DMS114 treated with DMSO at 0.1 percent for 48 hours (cell line): ENCODE results near the gene FAM25A.
"Not testable (repeated sequence)": the region's sequence is repeated elsewhere in the genome, so short reads cannot be mapped to it uniquely, and the experiment has no call there.

ENCODE experiments used
- DNase-seq: peaks from one replicate; lab custom pipeline; 2025; ENCODE audit not compliant: unreplicated experiment; lab: John Stamatoyannopoulos, UW

FAM25A gene

DNA sequence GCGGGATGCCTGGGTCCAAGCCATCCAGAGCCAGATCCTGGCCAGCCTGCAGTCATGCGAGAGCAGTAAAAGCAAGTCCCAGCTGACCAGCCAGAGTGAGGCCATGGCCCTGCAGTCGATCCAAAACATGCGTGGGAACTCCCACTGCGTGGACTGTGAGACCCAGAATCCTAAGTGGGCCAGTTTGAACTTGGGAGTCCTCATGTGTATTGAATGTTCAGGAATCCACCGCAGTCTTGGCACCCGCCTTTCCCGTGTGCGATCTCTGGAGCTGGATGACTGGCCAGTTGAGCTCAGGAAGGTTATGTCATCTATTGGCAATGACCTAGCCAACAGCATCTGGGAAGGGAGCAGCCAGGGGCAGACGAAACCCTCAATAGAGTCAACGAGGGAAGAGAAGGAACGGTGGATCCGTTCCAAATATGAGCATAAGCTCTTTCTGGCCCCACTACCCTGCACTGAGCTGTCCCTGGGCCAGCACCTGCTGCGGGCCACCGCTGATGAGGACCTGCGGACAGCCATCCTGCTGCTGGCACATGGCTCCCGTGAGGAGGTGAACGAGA is 10.9 kb upstream of the FAM25A start:
- not testable (repeated sequence) for DNase-seq

DNA sequence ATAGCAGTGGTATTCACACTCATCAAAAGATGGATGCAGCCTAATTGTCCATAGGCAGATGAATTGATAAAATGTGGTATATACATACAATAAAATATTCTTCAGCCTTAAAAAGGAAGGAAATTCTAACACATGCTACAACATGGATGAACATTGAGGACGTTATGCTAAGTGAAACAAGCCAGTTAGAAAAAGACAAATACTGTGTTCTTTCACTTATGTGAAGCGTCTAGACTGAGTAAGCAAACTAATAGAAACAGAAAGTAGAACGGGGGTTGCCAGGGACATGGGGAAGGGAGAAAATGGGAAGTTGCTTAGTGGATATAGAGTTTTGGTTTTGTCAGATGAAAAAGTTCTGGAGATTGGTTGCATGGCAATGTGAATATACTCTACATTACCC is 6.6 kb upstream of the FAM25A start:
- DNase-seq, result not testable (repeated sequence)

DNA sequence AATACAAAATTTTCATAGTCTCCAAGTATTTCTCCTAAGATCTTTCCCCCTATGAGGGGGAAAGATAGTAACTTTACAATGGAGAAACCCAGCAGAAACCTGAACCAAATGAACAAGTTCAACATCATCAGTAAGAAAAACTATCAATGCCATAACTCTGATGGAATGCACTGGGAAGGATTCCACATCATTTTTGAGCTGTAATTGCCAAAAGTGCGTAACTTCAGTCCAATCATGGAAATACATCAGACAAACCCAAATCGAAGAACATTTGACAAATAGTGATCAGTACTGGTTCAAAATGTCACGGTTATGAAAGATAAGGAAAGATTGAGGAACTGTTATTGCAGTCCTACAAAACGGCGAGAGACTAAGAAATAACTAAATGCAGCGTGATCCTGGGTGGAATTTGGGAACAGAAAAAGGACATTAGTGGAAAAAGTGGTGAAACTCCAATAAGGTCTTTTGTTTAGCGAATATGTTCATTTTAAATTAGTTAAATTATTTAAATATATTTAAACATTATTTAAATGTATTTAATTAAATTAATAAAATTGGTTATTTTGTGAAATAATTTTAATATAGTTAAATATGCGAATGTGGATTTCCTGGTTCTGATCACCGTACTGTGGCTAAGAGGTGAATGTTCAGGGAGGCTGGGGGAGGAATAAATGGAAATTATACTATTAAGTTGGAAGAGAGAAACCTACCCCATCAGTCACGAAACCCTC is 4.9 kb upstream of the FAM25A start:
- DNase-seq, result not testable (repeated sequence)

DNA sequence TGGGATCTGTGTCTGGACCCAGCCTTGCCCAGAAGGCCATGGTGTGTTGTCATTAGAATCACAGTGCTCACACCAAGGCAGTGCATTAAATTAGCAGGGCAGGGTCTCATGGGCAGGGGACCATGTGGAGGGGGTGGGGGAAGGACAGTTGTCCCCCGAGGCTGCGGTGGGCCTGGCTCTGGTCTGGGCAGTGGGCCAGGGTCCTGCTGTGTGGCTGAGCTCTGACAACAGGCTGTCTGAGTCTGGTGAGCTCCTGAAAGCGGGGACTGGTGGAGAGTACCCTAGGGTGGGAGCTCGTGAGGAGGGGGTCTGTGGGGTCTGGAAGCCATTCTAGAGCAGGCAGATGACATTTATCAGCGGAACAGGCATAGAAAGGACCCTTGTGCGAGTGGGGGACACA is 2.0 kb upstream of the FAM25A start:
- DNase-seq, result not testable (repeated sequence)

DNA sequence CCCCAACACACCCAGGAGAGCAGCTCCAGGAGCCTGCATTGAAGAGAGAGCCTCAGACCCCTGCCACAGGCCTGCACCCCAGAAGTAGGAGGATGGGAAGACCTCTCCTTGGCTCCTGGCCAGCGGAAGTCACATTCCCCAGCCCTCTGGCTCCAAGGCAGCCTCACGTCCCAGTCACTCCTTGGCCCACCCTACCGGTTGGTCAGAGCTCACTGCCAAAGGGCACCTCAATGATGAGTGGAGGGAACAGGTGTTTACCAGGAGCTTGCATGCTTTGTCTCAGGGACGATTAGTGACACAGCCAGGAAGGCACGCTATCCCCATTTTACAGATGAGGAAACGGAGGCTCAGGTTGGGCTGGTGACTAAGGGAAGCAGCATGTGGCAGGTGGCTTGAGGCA is 1.0 kb upstream of the FAM25A start:
- DNase-seq, result not testable (repeated sequence)

DNA sequence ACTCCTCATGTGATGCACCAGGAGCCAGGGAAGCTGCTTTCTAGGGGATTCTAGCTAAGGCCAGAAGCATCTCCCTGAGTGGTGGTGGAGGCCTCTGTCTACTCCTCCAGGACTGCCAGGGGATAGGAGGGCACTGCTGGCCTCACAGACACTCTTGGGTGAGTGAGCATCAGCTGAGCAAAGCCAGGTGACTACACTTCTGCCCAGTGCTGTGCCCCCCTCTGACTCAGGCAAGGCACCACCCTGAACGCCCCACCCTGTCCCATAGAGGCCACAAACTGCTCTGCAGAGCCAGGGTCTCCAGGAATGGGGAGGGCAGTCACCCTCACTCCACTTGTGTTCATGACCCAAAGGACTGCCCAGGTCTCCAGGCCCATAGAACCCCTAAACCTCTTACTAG is 590 bp upstream of the FAM25A start:
- DNase-seq, result not testable (repeated sequence)

DNA sequence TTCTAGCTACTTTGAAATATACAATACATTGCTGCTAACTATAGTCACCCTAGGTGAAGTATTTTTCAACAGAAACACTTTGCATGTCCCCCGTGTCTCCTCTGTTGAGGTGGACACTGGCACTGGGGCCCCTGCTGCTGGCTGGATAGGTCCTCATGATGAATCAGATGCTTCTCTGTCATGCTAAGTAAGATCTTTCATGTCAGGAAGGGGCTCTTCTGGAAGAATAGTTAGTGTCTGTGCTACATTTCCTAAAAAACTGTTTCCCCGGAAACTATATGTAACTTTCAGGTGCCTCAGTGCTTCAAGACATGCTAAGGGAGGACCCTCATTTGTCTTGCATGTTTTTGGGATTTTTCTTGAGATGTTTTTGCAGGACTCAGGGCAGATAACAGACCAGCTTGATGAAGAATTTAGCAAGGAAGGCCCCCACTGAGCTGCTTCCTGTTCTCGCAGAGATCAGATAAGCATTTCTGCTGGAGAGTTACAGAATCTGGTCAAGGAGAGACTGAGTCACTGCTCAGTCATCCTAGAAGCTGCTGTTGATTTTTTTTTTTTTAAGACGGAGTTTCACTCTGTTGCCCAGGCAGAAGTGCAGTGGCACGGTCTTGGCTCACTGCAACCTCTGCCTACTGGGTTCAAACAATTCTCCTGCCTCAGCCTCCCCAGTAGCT is 5.3 kb downstream of the FAM25A start:
- DNase-seq, result not testable (repeated sequence)

DNA sequence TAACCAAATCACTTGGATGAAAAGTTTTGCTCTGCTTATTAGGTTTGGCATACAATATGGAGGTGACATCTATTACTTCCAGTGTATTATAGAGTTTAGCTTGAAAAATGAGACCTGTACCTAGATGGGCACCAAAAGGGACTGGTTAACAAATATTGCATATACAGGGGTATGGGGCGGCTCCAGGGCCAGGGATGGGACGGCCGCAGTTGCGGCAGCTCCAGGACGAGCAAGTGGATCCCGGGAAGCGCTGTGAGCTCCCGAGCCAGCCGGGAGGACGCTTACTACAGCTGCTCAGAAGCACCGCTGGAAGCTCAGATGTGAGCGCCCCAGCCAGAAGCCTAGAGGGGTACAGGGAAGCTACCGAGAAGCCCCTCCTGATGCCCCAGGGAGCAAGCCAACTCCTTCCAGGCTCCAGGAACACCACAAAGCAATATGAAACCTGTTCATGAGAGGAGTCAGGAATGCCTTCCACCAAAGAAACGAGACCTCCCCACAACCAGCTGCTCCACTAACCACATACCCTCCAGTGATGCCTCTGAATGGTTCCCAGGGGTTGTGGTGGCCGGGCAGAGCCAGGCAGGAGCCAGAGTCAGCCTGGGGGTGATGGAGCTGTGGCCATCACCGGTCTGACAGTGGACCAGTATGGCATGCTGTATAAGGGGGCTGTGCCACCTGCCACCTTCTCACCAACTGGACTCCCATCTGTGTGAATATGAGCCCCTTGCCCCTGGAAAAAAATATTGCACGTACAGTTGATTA is 6.8 kb downstream of the FAM25A start:
- DNase-seq, result not testable (repeated sequence)

DNA sequence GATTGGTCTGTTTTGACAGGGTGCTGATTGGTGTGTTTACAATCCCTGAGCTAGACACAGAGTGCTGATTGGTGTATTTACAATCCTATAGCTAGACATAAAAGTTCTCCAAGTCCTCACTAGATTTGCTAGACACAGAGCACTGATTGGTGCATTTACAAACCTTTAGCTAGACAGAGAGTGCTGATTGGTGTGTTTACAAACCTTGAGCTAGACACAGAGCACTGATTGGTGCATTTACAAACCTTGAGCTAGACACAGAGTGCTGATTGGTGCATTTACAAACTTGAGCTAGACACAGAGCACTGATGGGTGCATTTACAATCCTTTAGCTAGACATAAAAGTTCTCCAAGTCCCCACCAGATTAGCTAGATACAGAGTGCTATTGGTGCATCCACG is 10.3 kb downstream of the FAM25A start:
- DNase-seq, result not testable (repeated sequence)

DNA sequence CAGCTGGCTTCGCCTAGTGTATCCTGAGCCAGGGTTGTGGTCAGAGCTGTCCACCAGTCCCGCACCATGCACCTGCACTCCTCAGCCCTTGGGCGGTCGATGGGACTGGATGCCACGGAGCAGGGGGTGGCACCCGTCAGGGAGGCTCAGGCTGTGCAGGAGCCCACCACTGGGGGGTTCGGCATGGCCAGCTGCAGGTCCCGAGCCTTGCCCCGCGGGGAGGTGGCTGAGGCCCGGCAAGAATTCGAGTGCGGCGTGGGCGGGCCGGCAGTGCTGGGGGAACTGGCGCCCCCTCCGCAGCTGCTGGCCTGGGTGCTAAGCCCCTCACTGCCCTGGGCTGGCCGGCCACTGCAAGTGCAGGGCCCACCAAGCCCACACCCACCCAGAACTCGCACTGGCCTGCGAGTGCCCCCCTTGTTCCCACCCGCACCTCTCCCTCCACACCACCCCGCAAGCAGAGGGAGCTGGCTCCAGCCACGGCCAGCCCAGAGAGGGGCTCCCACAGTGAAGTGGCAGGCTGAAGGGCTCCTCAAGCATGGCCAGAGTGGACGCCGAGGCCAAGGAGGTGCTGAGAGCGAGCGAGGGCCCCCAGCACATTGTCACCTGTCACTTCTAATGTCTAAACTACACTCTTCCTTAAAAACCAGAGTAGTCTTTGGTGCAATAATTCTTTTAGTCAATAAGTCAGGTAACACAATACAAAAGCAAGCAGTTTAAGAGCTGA is 11.0 kb downstream of the FAM25A start:
- no peak for DNase-seq

DNA sequence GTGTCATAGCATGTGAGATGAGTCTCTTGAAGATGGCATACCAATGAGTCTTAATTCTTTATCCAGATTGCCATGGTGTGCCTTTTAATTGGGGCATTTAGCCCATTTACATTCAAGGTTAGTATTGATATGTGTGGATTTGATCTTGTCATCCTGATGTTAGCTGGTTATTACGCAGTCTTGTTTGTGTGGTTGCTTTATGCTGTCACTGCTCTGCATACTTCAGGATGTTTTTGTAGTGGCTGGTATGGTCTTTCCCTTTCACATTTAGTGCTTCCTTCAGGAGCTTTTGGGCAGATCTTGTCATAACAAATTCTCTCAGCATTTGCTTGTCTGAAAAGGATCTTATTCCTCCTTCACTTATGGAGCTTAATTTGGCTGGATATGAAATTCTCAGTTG is 16.5 kb downstream of the FAM25A start:
- DNase-seq, result no peak

DNA sequence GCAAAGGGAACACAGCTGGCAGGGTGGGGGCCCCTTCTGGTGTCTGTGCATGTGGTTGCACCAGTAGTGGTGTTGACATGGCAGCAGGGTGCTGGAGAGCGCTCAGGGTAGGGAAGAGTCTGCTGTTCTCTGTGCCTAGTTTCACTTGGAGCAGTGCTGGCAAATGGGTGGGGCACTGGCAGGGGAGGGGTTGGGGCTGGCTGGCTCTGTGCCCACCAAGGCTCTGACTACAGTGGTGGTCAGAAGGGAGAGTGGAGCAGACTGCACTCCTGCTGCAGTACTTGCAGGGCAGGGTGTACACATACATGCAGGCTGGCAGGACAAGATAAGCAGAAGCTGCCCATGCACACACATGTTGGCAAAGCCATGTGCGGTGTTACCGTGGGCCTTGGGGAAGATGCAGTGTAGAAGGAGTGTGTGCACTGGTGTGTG is 18.2 kb downstream of the FAM25A start:
- DNase-seq, result no peak

DNA sequence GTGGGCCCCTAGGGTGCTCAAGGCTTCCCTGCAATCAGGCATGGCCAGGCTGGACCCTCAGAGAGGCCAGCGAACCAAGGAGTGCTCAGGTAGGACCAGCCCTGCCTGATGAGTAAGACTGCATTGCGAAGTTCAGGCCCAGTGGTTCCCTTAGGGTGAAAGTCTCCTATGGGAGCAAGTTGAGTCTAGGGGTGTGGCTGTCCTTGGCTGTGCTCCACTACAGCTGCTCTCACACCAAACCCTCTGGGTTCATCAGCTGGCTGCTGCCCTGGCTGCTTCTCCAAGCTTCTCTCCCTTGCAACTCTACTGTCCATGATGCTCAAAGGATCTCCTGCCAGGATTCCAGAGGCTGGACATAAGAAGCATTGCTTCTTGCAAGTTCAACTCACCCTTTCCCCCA is 18.7 kb downstream of the FAM25A start:
- no peak for DNase-seq

DNA sequence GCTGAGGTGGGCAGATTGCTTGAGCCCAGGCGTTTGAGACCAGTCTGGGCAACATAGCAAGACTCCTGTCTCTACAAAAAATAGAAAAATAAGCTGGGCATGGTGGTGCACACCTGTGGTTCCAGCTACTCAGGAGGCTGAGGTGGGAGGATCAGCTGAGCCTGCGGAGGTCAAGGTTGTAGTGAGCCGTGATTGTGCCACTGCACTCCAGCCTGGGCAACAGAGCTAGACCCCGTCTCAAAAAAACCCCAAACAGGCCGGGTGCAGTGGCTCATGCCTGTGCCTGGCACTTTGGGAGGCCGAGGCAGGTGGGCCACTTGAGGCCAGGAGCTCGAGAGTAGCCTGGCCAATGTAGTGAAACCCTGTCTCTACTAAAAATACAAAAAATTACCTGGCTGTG is 23.5 kb downstream of the FAM25A start:
- DNase-seq, result not testable (repeated sequence)

DNA sequence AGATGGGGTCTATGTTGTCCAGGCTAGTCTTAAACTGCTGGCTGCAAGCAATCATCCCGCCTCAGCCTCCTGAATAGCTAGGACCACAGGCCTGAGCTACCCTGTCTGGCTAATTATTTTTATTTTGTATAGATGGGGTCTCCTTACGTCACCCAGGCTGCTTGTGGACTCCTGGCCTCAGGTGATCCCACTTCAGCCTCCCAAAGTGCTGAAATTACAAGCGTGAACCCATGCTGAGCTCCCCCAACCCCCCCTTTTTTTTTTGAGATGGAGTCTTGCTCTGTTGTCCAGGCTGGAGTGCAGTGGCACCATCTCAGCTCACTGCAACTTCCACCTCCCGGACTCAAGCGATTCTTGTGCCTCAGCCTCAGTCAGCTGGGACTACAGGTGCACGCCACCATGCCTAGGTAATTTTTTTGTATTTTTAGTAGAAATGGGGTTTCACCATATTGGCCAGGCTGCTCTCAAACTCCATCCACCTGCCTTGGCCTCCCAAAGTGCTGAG is 25.4 kb downstream of the FAM25A start:
- DNase-seq, result no peak

DNA sequence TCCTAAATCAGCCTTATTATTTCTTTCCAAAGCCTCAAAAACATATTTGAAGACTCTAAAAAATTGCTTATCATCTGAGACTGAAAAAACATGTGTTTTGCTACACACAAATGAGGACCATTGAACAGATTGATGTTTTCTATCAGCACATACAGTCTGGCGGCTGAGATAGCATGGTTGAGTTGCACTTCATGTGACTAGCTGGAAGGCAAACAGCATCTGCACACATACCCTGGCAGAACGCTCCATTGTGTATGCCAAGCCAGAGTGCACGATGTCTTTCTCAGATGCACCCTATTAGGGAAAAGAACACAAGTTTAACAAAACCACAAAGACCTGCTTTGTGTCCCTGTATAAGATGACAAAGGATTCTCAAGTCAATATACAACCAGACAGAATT is 33.0 kb downstream of the FAM25A start:
- DNase-seq, result no peak

DNA sequence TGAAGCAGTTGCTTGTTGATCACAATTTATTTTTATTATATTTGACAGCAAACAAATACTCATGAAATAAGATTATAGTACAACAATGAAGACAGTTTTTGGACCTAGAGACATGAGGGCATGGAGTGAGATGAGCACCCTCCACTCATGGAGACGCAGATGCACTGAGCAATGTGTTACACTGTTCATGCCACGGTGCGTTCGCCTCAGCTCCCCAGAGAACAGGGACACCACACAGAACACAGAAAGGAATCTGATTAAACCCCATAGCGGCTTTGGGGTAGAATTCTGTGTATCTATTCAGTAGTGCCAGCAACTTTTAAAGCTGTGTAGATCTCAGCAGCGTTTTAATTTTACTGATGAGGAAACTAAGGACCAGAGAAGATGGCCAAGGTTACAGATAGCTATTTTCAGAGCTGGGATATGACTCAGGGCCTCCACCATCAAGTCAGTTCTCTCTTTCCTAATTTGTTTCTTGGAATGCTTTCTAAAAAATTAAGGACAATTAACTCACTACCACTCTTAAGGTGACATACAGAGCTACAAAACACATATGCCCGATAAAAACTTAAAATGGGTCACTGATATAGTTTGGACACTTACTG is 33.6 kb downstream of the FAM25A start:
- no peak for DNase-seq

DNA sequence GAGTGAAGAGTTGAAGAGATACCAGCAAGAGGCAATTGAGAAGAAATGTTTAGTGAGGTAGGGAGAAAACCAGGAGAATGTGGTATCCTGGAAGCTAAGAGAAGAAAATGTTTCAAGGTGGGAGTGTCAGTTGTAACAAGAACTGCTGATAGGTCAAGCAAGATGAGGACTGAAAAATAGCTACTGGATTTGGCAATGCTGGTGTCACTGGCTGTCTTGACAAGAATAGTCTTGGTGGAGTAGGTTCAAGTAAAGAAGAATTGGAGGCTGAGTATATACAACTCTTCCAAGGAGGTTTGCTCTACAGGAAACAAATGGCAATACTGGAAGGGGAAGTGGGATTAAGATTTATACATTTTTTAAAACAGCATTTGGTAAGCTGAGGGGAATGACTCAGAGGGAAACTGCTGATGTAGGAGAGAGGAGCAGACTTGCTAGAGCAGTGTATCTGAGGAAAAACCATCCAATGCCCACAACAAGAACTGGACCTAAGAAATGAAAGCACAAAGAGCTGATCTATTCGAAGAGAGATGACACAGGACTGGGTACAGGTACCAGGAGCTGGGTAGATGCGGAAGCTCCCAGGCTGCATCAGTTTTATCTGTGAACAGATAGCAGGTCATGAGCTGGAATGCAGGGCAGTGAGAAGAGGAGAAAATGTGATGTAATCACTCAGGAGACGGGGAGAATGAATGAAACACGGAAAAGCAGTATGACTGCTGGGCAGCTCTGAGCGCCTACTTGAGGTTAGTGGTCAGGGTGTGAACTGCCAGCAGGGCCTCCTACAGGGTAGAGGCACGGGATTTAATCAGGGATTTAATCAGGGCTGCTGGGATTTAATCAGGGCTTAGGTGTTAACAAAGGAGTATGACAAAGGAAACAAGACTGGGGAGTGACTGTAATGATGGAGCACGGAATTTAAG is 34.5 kb downstream of the FAM25A start:
- no peak for DNase-seq

DNA sequence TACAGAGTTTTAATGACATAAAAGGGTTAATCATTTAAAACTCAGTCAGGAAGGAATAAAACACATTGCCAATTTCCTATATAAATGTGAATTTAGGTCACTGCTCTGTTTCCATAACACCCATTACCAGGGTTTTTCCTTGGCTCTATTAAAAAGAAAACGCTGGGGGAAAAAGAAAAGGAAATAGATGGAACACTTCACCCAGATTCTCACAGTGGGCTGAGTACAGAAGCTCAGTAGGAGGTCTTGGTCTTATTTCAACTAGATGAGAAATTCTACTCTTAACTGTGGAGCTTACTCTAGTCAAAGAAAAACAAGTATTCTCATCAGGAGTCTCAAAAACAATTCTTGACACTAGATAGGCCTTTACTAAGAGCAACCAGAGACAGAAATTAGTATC is 38.1 kb downstream of the FAM25A start:
- DNase-seq, result no peak
